CD4-positive, CD25-positive, alpha-beta regulatory T cell (primary cell): Measurements from ENCODE around the gene B2M. TPM values are rescaled to one million over a fixed set of nuclear protein-coding genes. Genes with fewer than 3 reads are reported as not detected.
"Not testable (repeated sequence)": the region's sequence is repeated elsewhere in the genome, so short reads cannot be mapped to it uniquely, and the experiment has no call there.

Source experiments
- ATAC-seq, 2 donors: fragments of 150-1000 bp; cut with Tn5 transposase; one replicate each; pipeline ENCODE4 v1.10.0; 2021; ENCODE audit warnings: low read depth in 2 of 2, moderate number of reproducible peaks in 2 of 2, moderate library complexity in 1 of 2
- DNase-seq, 3 donors: peaks; one replicate each; pipeline versions ENCODE4 v3.0.0 to v3.0.0-alpha.2; 2012 to 2022; ENCODE audit warnings: mixed read lengths in 1 of 3
- H3K27ac ChIP-seq: one replicate; pipeline ENCODE4 v1.7.0; 2013; ENCODE audit warnings: mild to moderate bottlenecking, low read length; ENCODE audit not compliant: insufficient read depth, poor library complexity, severe bottlenecking
- H3K27me3 ChIP-seq: one replicate; pipeline ENCODE4 v1.7.0; 2013; ENCODE audit warnings: low read length; ENCODE audit not compliant: control insufficient read depth, insufficient read depth
- H3K36me3 ChIP-seq: one replicate; pipeline ENCODE4 v1.7.0; 2013; ENCODE audit warnings: mild to moderate bottlenecking, low read length, moderate library complexity; ENCODE audit not compliant: control insufficient read depth, insufficient read depth
- H3K4me1 ChIP-seq: 2 replicates; pipeline ENCODE4 v1.7.0; 2013; ENCODE audit warnings: mild to moderate bottlenecking, low read length; ENCODE audit not compliant: insufficient read depth, control insufficient read depth, poor library complexity, severe bottlenecking
- H3K4me3 ChIP-seq: one replicate; pipeline ENCODE4 v1.7.0; 2013; ENCODE audit warnings: low read depth, mild to moderate bottlenecking, low read length, moderate library complexity
- H3K9me3 ChIP-seq, 2 experiments: 1 replicate in 1 of 2; 2 replicates in 1 of 2; pipeline ENCODE4 v1.7.0; 2013; ENCODE audit warnings: low read length in 2 of 2, mild to moderate bottlenecking in 1 of 2, moderate library complexity in 1 of 2; ENCODE audit not compliant: control insufficient read depth in 2 of 2
- H3K27ac Mint-ChIP-seq, 3 donors: one replicate each; pipeline ENCODE4 v1.8.0; 2020 to 2022; ENCODE audit warnings: mild to moderate bottlenecking in 3 of 3, mixed read lengths in 3 of 3, moderate library complexity in 2 of 3
- H3K27me3 Mint-ChIP-seq: one replicate; pipeline ENCODE4 v1.8.0; 2022; ENCODE audit warnings: mild to moderate bottlenecking, mixed read lengths
- H3K36me3 Mint-ChIP-seq: one replicate; pipeline ENCODE4 v1.8.0; 2020; ENCODE audit warnings: mixed read lengths
- H3K4me1 Mint-ChIP-seq, 4 donors: one replicate each; pipeline ENCODE4 v1.8.0; 2020 to 2022; ENCODE audit warnings: mixed read lengths in 4 of 4, mild to moderate bottlenecking in 1 of 4
- H3K4me3 Mint-ChIP-seq, 4 donors: one replicate each; pipeline ENCODE4 v1.8.0; 2020 to 2022; ENCODE audit warnings: mild to moderate bottlenecking in 4 of 4, mixed read lengths in 4 of 4, moderate library complexity in 3 of 4
- H3K9me3 Mint-ChIP-seq, 7 donors: one replicate each; pipeline ENCODE4 v1.8.0; 2020 to 2022; ENCODE audit warnings: mixed read lengths in 7 of 7, mild to moderate bottlenecking in 3 of 7, moderate library complexity in 2 of 7
- polyA plus RNA-seq, 4 donors: library from polyadenylated mRNA; unstranded; fragments of 300-500 nt; fragmentation: Illumina TruSeq; gene quantifications; one replicate each; pipeline ENCODE4 v1.2.3, GENCODE V29; 2021
- total RNA-seq: library from RNA; stranded (reverse); gene quantifications from one replicate; pipeline ENCODE4 v1.2.3, GENCODE V29; 2022

The B2M gene
- total and polyA plus RNA-seq, 5 donors from 2014 or later = 7,793 to 53,417 (median 41,720) TPM

DNA sequence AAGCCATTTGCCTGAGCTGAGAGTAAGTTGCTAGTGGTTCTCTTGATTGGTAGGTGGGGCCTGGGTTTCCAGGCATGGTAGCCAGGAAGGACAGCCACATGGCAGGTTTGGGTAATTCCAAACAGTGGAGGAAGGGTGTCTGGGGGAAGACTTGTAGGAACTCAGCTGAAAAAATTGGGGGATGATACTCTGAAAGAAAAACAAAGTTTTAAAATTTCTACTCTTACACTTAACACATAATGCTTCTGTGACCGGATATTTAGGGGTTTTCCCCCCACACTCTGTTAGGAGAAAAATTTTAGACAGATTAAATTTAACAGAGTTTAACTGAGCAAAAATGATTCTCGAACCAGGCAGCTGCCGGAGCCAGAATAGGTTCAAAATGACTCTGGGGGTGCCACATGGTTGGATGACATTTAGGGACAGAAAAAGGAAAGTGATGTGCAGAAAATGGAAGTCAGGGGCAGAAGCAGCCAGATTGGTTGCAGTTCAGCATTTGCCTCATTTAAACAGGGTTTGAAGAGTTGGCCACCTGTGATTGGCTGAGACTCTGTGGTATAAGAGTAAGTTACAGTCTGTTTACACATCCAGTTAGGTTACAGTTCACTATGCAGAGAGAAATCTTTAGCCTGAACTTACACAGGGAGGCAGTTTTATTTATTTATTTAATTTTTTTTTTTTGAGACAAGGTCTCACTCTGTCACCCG lies 8.1 kb downstream of the B2M start:
- Histone ChIP-seq H3K27ac (peak overlapping the region; percentile 100), H3K27me3 (no peaks in the 10 kb centered on the region), H3K36me3 (peaks cover 48% of the 10 kb centered on the region), H3K4me3 (peak overlapping the region; percentile 100), H3K9me3 (no peaks in the 10 kb centered on the region), H3K4me1 (peaks cover 100% of the 10 kb centered on the region)
- H3K4me3 Mint-ChIP-seq = peak overlapping the region; percentile 85 to 98 (median 97)
- H3K27me3 Mint-ChIP-seq = no peaks in the 10 kb centered on the region
- peaks cover 55 to 91% (median 75%) of the 10 kb centered on the region in 4 donors for H3K4me1 Mint-ChIP-seq
- DNase-seq (peak; percentile 51 to 87 (median 78)), ATAC-seq (peak; percentile 59 to 61)
- H3K36me3 Mint-ChIP-seq = peaks cover 48% of the 10 kb centered on the region
- no peaks in the 10 kb centered on the region for H3K9me3 Mint-ChIP-seq
- H3K27ac Mint-ChIP-seq = peak overlapping the region; percentile 91 to 99 (median 95)

DNA sequence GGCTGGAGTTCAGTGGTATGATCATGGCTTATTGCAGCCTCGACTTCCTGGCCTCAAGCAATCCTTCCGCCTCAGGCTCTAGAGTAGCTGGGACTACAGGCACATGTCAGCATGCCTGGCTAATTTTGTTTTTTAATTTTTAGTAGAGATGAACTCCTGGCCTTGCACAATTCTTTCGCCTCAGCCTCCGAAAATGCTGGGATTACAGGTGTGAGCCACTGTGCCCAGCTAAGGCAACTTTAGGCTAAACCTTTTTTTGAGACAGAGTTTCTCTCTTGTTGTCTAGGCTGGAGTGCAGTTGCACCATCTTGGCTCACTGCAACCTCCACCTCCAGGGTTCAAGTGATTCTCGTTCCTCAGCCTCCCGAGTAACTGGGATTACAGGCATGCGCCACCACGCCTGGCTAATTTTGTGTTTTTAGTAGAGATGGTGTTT lies 8.7 kb downstream of the B2M start:
- H3K27me3 Mint-ChIP-seq, DNase-seq, H3K9me3 ChIP-seq, H3K27me3 ChIP-seq, H3K9me3 Mint-ChIP-seq: not testable (repeated sequence)
- ATAC-seq = peak in 1 of 2 donors; percentile 1
- Mint-ChIP-seq H3K36me3 (peaks cover 42% of the 10 kb centered on the region), H3K4me1 (peaks cover 55 to 92% (median 75%) of the 10 kb centered on the region in 4 donors), H3K27ac (peak overlapping the region; percentile 85 to 94 (median 91)), H3K4me3 (peak overlapping the region; percentile 23 to 98 (median 87))
- Histone ChIP-seq H3K4me1 (peaks cover 100% of the 10 kb centered on the region), H3K36me3 (peaks cover 42% of the 10 kb centered on the region), H3K27ac (peak overlapping the region; percentile 100), H3K4me3 (peak overlapping the region; percentile 100)

DNA sequence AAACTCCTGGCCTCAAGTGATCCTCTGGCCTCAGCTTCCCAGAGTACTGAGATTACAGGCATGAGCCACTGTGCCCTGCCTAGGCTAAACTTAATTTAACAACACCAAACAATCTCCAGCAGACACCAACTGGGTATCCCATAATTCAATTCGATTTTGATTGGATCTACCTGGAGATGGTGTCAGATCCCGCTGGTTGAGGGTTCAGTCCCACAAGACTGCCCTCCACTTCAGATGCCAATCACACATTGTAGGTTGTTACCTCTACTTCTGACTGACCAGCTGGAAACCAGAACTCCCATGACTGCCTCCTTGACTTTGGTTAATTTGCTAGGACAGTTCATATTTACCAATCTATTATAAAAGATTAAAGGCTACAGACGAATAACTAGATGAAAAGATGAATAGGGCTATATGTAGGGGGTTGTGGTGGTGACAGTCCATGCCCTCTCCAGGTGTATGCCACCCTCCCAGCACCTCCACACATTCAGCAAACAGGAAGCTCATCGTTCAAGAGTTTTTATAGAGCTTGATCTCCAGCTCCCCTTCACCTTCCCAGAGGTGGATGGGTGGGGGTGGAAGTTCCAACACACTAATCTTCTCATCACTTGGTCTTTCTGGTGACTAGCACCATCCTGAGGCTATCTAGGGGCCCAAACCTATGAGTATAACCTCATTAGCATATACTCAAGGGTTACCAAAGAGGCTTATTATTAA lies 9.3 kb downstream of the B2M start:
- H3K27ac Mint-ChIP-seq = peak overlapping the region; percentile 85 to 94 (median 91)
- peak overlapping the region; percentile 100 for H3K4me3 ChIP-seq
- peak overlapping the region; percentile 100 for H3K27ac ChIP-seq
- no peaks in the 10 kb centered on the region for H3K9me3 Mint-ChIP-seq
- DNase-seq (peak in 2 of 3 donors; percentile 56 to 58), ATAC-seq (peak; percentile 5 to 6)
- H3K4me3 Mint-ChIP-seq = peak overlapping the region; percentile 58 to 98 (median 87)
- H3K9me3 ChIP-seq = no peaks in the 10 kb centered on the region
- peaks cover 51 to 91% (median 74%) of the 10 kb centered on the region in 4 donors for H3K4me1 Mint-ChIP-seq
- H3K36me3 ChIP-seq = peaks cover 36% of the 10 kb centered on the region
- peaks cover 100% of the 10 kb centered on the region for H3K4me1 ChIP-seq
- peaks cover 36% of the 10 kb centered on the region for H3K36me3 Mint-ChIP-seq
- no peaks in the 10 kb centered on the region for H3K27me3 Mint-ChIP-seq
- no peaks in the 10 kb centered on the region for H3K27me3 ChIP-seq

DNA sequence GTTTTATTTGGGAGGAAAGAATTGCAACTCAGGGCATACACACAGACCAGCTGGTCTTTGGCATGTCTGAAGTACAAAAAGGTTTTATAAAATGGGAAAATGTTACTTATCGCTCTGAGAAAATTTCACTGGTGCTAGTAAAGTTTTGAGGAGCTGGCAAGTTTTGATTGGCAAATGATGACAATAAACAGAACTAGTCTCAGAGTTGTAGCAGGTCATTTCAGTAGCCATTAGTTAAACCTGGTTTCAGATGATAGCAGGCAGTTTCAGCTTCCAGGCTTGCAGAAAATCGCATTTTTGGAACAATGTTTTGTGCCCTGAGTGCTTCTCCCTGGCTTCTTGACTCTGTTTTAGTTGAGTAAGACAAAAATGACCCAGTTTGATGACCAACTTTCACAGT lies 10.7 kb downstream of the B2M start:
- ATAC-seq (no peak), DNase-seq (no peak)
- peak overlapping the region; percentile 100 for H3K27ac ChIP-seq
- H3K4me1 Mint-ChIP-seq = peaks cover 50 to 91% (median 68%) of the 10 kb centered on the region in 4 donors
- H3K27me3 Mint-ChIP-seq = no peaks in the 10 kb centered on the region
- H3K36me3 Mint-ChIP-seq = peaks cover 23% of the 10 kb centered on the region
- peak overlapping the region in 3 of 4 donors; percentile 34 to 98 (median 73) for H3K4me3 Mint-ChIP-seq
- peaks cover 99% of the 10 kb centered on the region for H3K4me1 ChIP-seq
- H3K4me3 ChIP-seq = peak overlapping the region; percentile 63
- H3K9me3 Mint-ChIP-seq = no peaks in the 10 kb centered on the region
- H3K9me3 ChIP-seq = no peaks in the 10 kb centered on the region
- H3K27ac Mint-ChIP-seq = peak overlapping the region; percentile 62 to 94 (median 91)
- H3K27me3 ChIP-seq = no peaks in the 10 kb centered on the region
- peaks cover 22% of the 10 kb centered on the region for H3K36me3 ChIP-seq

DNA sequence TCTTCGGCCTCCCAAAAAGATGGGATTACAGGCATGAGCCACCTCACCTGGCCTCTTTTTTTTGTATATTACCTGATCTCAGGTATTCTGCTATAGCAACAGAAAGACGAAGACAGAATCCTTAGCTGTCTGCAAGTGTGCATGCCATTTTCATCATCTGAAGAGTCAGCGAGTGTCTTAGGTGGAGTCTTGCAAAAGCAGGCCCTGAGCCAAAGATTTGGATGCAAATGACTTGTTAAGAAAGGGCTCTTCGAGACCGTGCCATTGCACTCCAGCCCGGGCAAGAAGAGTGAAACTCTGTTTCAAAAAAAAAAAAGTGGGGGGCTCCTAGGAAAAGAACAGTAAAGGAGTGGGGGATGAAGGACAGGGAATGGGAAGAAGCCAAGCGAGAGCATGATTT lies 14.8 kb downstream of the B2M start:
- Histone ChIP-seq H3K4me3 (peak overlapping the region; percentile 97), H3K9me3 (no peaks in the 10 kb centered on the region), H3K4me1 (peaks cover 89% of the 10 kb centered on the region), H3K27me3 (no peaks in the 10 kb centered on the region), H3K27ac (peak overlapping the region; percentile 99), H3K36me3 (no peaks in the 10 kb centered on the region)
- Mint-ChIP-seq H3K36me3 (no peaks in the 10 kb centered on the region), H3K9me3 (no peaks in the 10 kb centered on the region), H3K4me1 (peaks cover 22 to 81% (median 51%) of the 10 kb centered on the region in 4 donors), H3K27me3 (no peaks in the 10 kb centered on the region), H3K4me3 (peak overlapping the region; percentile 95 to 100 (median 100)), H3K27ac (peak overlapping the region; percentile 99)
- DNase-seq (peak in 1 of 3 donors; percentile 70), ATAC-seq (no peak)

DNA sequence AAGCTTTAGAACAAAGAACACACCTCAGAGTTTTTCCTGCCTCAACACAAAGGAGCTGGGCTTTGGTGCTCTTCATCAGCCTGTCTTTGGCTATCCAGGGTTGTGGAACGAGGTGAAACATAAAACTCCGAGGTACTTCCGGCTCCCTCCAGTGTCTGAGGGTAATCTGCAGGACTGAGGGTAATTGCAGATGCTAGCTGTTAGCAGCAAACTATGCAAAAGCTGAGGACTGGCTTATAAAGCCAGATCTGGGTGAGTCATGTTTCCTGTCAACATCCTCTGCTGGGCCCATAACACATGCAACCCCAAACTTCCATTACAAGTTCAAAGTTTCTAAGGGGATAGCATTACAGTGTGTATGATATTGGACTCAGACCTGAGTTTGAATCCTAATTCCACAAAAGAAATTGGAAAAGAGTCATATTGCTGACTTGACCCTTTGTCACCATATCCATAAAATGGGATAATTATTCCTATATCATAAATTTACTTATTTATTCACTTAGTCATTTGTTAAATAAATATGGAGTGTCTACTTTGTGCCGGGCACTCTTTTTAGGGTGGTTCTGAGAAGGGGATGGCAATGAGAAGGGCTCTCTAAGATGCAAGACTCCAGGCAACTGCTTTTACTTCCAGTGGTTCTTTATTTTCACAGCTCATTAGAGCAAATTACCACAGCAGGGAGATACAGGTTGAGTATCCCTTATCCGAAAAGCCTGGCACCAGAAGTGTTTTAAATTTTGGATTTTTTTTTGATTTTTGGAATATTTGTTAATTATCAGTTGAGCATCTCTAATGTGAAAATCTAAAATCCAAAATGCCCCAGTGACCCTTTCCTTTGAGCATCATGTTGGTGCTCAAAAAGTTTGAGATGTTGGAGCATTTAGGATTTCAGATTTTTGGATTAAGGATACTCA lies 15.5 kb downstream of the B2M start:
- Histone ChIP-seq H3K9me3 (no peaks in the 10 kb centered on the region), H3K4me3 (peak overlapping the region; percentile 97), H3K27ac (peak overlapping the region; percentile 99), H3K4me1 (peaks cover 89% of the 10 kb centered on the region), H3K36me3 (peaks cover 6% of the 10 kb centered on the region), H3K27me3 (no peaks in the 10 kb centered on the region)
- peak overlapping the region; percentile 99 to 100 (median 99) for H3K27ac Mint-ChIP-seq
- peak; percentile 66 to 68 for ATAC-seq
- peaks cover 27 to 81% (median 52%) of the 10 kb centered on the region in 4 donors for H3K4me1 Mint-ChIP-seq
- peak overlapping the region; percentile 95 to 100 (median 100) for H3K4me3 Mint-ChIP-seq
- peaks cover 2% of the 10 kb centered on the region for H3K36me3 Mint-ChIP-seq
- H3K27me3 Mint-ChIP-seq = no peaks in the 10 kb centered on the region
- DNase-seq = peak; percentile 79 to 97 (median 86)
- no peaks in the 10 kb centered on the region for H3K9me3 Mint-ChIP-seq
